BLaER1 (cell line): Measurements from ENCODE around the gene ABHD2.

Source experiments
- H3K27ac ChIP-seq: shearing (Covaris generic); formaldehyde crosslinking; 2 replicates; pipeline ENCODE4 v1.8.1; 2022
- H3K27me3 ChIP-seq: shearing (Covaris generic); formaldehyde crosslinking; 2 replicates; pipeline ENCODE4 v1.8.1; 2022
- H3K36me3 ChIP-seq: shearing (Covaris generic); formaldehyde crosslinking; 2 replicates; pipeline ENCODE4 v1.8.1; 2022
- H3K4me1 ChIP-seq: shearing (Covaris generic); formaldehyde crosslinking; 2 replicates; pipeline ENCODE4 v1.8.1; 2022
- H3K4me2 ChIP-seq: shearing (Covaris generic); formaldehyde crosslinking; 2 replicates; pipeline ENCODE4 v1.8.1; 2022
- H3K4me3 ChIP-seq: shearing (Covaris generic); formaldehyde crosslinking; 2 replicates; pipeline ENCODE4 v1.8.1; 2022
- H3K9ac ChIP-seq: shearing (Covaris generic); formaldehyde crosslinking; 2 replicates; pipeline ENCODE4 v1.8.1; 2022
- H3K9me3 ChIP-seq: shearing (Covaris generic); formaldehyde crosslinking; 2 replicates; pipeline ENCODE4 v1.8.1; 2022
- H4K20me1 ChIP-seq: shearing (Covaris generic); formaldehyde crosslinking; 2 replicates; pipeline ENCODE4 v1.8.1; 2022
- Cebpa-rat ChIP-seq: shearing (Covaris generic); IDR thresholded peaks from 2 replicates; pipeline ENCODE4 v1.8.1; 2022

Gene ABHD2

GRCh38 chr15:89184357-89184756 lies 96.1 kb downstream of the ABHD2 start:
- H3K4me2 ChIP-seq = no peak overlapping the region
- H3K9ac ChIP-seq = no peak overlapping the region
- H3K36me3 ChIP-seq = peaks cover 77% of the 10 kb centered on the region
- H3K4me1 ChIP-seq = no peaks in the 10 kb centered on the region
- H3K4me3 ChIP-seq = no peak overlapping the region
- no peak for TF ChIP-seq Cebpa-rat
- H4K20me1 ChIP-seq = no peaks in the 10 kb centered on the region
- H3K27me3 ChIP-seq = no peaks in the 10 kb centered on the region
- H3K9me3 ChIP-seq = no peaks in the 10 kb centered on the region
- no peak overlapping the region for H3K27ac ChIP-seq

GRCh38 chr15:89184886-89185526 lies 96.8 kb downstream of the ABHD2 start:
- Histone ChIP-seq H4K20me1 (no peaks in the 10 kb centered on the region), H3K27me3 (no peaks in the 10 kb centered on the region), H3K27ac (no peak overlapping the region), H3K9me3 (no peaks in the 10 kb centered on the region), H3K4me1 (no peaks in the 10 kb centered on the region), H3K4me3 (no peak overlapping the region), H3K4me2 (no peak overlapping the region), H3K9ac (no peak overlapping the region), H3K36me3 (peaks cover 77% of the 10 kb centered on the region)
- no peak for TF ChIP-seq Cebpa-rat

- Histone ChIP-seq H3K36me3 (peaks cover 89% of the 10 kb centered on the region), H3K27ac (no peak overlapping the region), H3K9me3 (no peaks in the 10 kb centered on the region), H4K20me1 (no peaks in the 10 kb centered on the region), H3K4me2 (no peak overlapping the region), H3K27me3 (no peaks in the 10 kb centered on the region), H3K9ac (no peak overlapping the region), H3K4me3 (no peak overlapping the region), H3K4me1 (no peaks in the 10 kb centered on the region)
- no peak for TF ChIP-seq Cebpa-rat
Observed at GRCh38 chr15:89186803-89187202, 98.5 kb downstream of the ABHD2 start.

- peaks cover 91% of the 10 kb centered on the region for H3K36me3 ChIP-seq
- H3K9ac ChIP-seq = no peak overlapping the region
- no peaks in the 10 kb centered on the region for H4K20me1 ChIP-seq
- no peak overlapping the region for H3K4me2 ChIP-seq
- H3K4me3 ChIP-seq = no peak overlapping the region
- H3K9me3 ChIP-seq = no peaks in the 10 kb centered on the region
- no peaks in the 10 kb centered on the region for H3K27me3 ChIP-seq
- TF ChIP-seq Cebpa-rat = no peak
- H3K4me1 ChIP-seq = no peaks in the 10 kb centered on the region
- H3K27ac ChIP-seq = no peak overlapping the region
Observed at GRCh38 chr15:89187301-89187985, 99.2 kb downstream of the ABHD2 start.

GRCh38 chr15:89187986-89188514 lies 99.8 kb downstream of the ABHD2 start:
- TF ChIP-seq Cebpa-rat = no peak
- H3K27ac ChIP-seq = no peak overlapping the region
- peaks cover 93% of the 10 kb centered on the region for H3K36me3 ChIP-seq
- no peaks in the 10 kb centered on the region for H3K9me3 ChIP-seq
- H3K4me2 ChIP-seq = no peak overlapping the region
- H3K27me3 ChIP-seq = no peaks in the 10 kb centered on the region
- H3K4me3 ChIP-seq = no peak overlapping the region
- H3K9ac ChIP-seq = no peak overlapping the region
- H3K4me1 ChIP-seq = no peaks in the 10 kb centered on the region
- no peaks in the 10 kb centered on the region for H4K20me1 ChIP-seq

GRCh38 chr15:89192136-89192535 lies 103.9 kb downstream of the ABHD2 start:
- no peaks in the 10 kb centered on the region for H3K27me3 ChIP-seq
- H3K4me3 ChIP-seq = no peak overlapping the region
- H3K9ac ChIP-seq = no peak overlapping the region
- H3K4me1 ChIP-seq = no peaks in the 10 kb centered on the region
- no peaks in the 10 kb centered on the region for H3K9me3 ChIP-seq
- H4K20me1 ChIP-seq = no peaks in the 10 kb centered on the region
- H3K27ac ChIP-seq = no peak overlapping the region
- peaks cover 93% of the 10 kb centered on the region for H3K36me3 ChIP-seq
- H3K4me2 ChIP-seq = no peak overlapping the region
- TF ChIP-seq Cebpa-rat = no peak

- Histone ChIP-seq H3K36me3 (peaks cover 91% of the 10 kb centered on the region), H3K9ac (no peak overlapping the region), H3K27ac (no peak overlapping the region), H3K4me1 (no peaks in the 10 kb centered on the region), H3K4me3 (no peak overlapping the region), H3K9me3 (no peaks in the 10 kb centered on the region), H3K27me3 (no peaks in the 10 kb centered on the region), H3K4me2 (no peak overlapping the region), H4K20me1 (no peaks in the 10 kb centered on the region)
- TF ChIP-seq Cebpa-rat = no peak
Observed at GRCh38 chr15:89192766-89193165, 104.5 kb downstream of the ABHD2 start.

- Histone ChIP-seq H4K20me1 (no peaks in the 10 kb centered on the region), H3K36me3 (peaks cover 83% of the 10 kb centered on the region), H3K27ac (no peak overlapping the region), H3K27me3 (no peaks in the 10 kb centered on the region), H3K9ac (no peak overlapping the region), H3K4me3 (no peak overlapping the region), H3K9me3 (no peaks in the 10 kb centered on the region), H3K4me2 (no peak overlapping the region), H3K4me1 (no peaks in the 10 kb centered on the region)
- TF ChIP-seq Cebpa-rat = no peak
Observed at GRCh38 chr15:89194608-89195007, 106.4 kb downstream of the ABHD2 start.

GRCh38 chr15:89195836-89196235 lies 107.6 kb downstream of the ABHD2 start:
- H3K27ac ChIP-seq = no peak overlapping the region
- no peak for TF ChIP-seq Cebpa-rat
- H3K9ac ChIP-seq = no peak overlapping the region
- no peaks in the 10 kb centered on the region for H3K27me3 ChIP-seq
- no peak overlapping the region for H3K4me2 ChIP-seq
- H3K9me3 ChIP-seq = no peaks in the 10 kb centered on the region
- H4K20me1 ChIP-seq = no peaks in the 10 kb centered on the region
- peaks cover 81% of the 10 kb centered on the region for H3K36me3 ChIP-seq
- H3K4me3 ChIP-seq = no peak overlapping the region
- no peaks in the 10 kb centered on the region for H3K4me1 ChIP-seq

- Histone ChIP-seq H3K27ac (no peak overlapping the region), H4K20me1 (no peaks in the 10 kb centered on the region), H3K9ac (no peak overlapping the region), H3K9me3 (no peaks in the 10 kb centered on the region), H3K36me3 (peaks cover 80% of the 10 kb centered on the region), H3K4me3 (no peak overlapping the region), H3K27me3 (no peaks in the 10 kb centered on the region), H3K4me2 (no peak overlapping the region), H3K4me1 (no peaks in the 10 kb centered on the region)
- TF ChIP-seq Cebpa-rat = no peak
Observed at GRCh38 chr15:89196241-89196640, 108.0 kb downstream of the ABHD2 start.
